CD4-positive, alpha-beta T cell (primary cell): ENCODE measurements around the gene CHRDL2. TPM values are rescaled to one million over a fixed set of nuclear protein-coding genes. Genes with fewer than 3 reads are reported as not detected.

ENCODE experiments used
- ATAC-seq: fragments of 200-7000 bp; cut with Tn5 transposase; one replicate; pipeline ENCODE4 v1.10.0; 2022; ENCODE audit warnings: mild to moderate bottlenecking; ENCODE audit not compliant: poor library complexity
- CTCF ChIA-PET: fragments of 350-600 bp; sonication (Branson Sonifier 250); formaldehyde crosslinking; loops from one replicate; lab custom pipeline; 2021; ENCODE audit warnings: antibody characterized with exemption, inconsistent platforms; lab: Charles Lee
- POLR2A ChIA-PET: fragments of 350-600 bp; sonication (Branson Sonifier 250); formaldehyde crosslinking; loops from one replicate; lab custom pipeline; 2021; ENCODE audit warnings: antibody characterized with exemption, inconsistent platforms; lab: Charles Lee
- DNase-seq, 14 experiments: peaks; one replicate each; pipeline ENCODE4 v3.0.0-alpha.2; 2013 to 2020; ENCODE audit warnings: mixed read lengths in 2 of 14
- H3K27ac ChIP-seq, 2 donors: one replicate each; pipeline versions ENCODE4 v1.5.1 to v1.7.0; 2013; ENCODE audit warnings: low read length in 2 of 2, low read depth in 1 of 2, mild to moderate bottlenecking in 1 of 2
- H3K27me3 ChIP-seq, 2 experiments: 1 replicate in 1 of 2; 2 replicates in 1 of 2; pipeline versions ENCODE4 v1.6.1 to v1.7.0; 2013; ENCODE audit warnings: low read length in 2 of 2, control low read depth in 1 of 2, mild to moderate bottlenecking in 1 of 2, moderate library complexity in 1 of 2; ENCODE audit not compliant: insufficient read depth in 2 of 2, control insufficient read depth in 1 of 2
- H3K36me3 ChIP-seq: one replicate; pipeline ENCODE4 v1.6.1; 2013; ENCODE audit warnings: low read length, control low read depth; ENCODE audit not compliant: insufficient read depth
- H3K4me1 ChIP-seq: one replicate; pipeline ENCODE4 v1.6.1; 2013; ENCODE audit warnings: low read length, control low read depth; ENCODE audit not compliant: insufficient read depth
- H3K4me3 ChIP-seq: one replicate; pipeline ENCODE4 v1.5.1; 2013; ENCODE audit warnings: mild to moderate bottlenecking, low read length, moderate library complexity
- H3K9me3 ChIP-seq, 2 experiments: 1 replicate in 1 of 2; 2 replicates in 1 of 2; pipeline versions ENCODE4 v1.6.1 to v1.7.0; 2013; ENCODE audit warnings: low read length in 2 of 2, mild to moderate bottlenecking in 2 of 2, control low read depth in 1 of 2, moderate library complexity in 1 of 2; ENCODE audit not compliant: control insufficient read depth in 1 of 2, insufficient read depth in 1 of 2
- H3K27ac Mint-ChIP-seq: one replicate; pipeline ENCODE4 v1.8.0; 2020; ENCODE audit warnings: mixed read lengths
- H3K27me3 Mint-ChIP-seq: one replicate; pipeline ENCODE4 v1.8.0; 2021; ENCODE audit warnings: mixed read lengths
- H3K36me3 Mint-ChIP-seq: one replicate; pipeline ENCODE4 v1.8.0; 2021; ENCODE audit warnings: low read depth, mixed read lengths
- H3K4me1 Mint-ChIP-seq: one replicate; pipeline ENCODE4 v1.8.0; 2021; ENCODE audit warnings: low read depth, mixed read lengths
- H3K4me3 Mint-ChIP-seq: one replicate; pipeline ENCODE4 v1.8.0; 2020; ENCODE audit warnings: mild to moderate bottlenecking, mixed read lengths
- H3K9me3 Mint-ChIP-seq: one replicate; pipeline ENCODE4 v1.8.0; 2020; ENCODE audit warnings: mixed read lengths
- intact Hi-C, 2 experiments: fragments of 100-400 bp; cut with DNase I in 1 of 2; cut with micrococcal nuclease in 1 of 2; formaldehyde crosslinking; loops; one replicate each; pipeline versions ENCODE4 v1.15.1 to v1.9.0; 2023 to 2025; cut with DNase I, micrococcal nuclease
- total RNA-seq, 174 experiments: library from RNA in 2 of 174; stranded (reverse) in 2 of 174; gene quantifications; one replicate each; pipeline ENCODE4 v1.2.3 and lab custom pipeline; 2021 to 2026
- TF ChIP-seq, protein P1 (sequence below): fragments of 200-600 bp; IDR thresholded peaks from one replicate; pipeline ENCODE4 v1.8.0; 2022; ENCODE audit warnings: antibody characterized with exemption, mild to moderate bottlenecking

The CHRDL2 gene
- total RNA-seq, 2 experiments from 2014 or later, result not detected

DNA sequence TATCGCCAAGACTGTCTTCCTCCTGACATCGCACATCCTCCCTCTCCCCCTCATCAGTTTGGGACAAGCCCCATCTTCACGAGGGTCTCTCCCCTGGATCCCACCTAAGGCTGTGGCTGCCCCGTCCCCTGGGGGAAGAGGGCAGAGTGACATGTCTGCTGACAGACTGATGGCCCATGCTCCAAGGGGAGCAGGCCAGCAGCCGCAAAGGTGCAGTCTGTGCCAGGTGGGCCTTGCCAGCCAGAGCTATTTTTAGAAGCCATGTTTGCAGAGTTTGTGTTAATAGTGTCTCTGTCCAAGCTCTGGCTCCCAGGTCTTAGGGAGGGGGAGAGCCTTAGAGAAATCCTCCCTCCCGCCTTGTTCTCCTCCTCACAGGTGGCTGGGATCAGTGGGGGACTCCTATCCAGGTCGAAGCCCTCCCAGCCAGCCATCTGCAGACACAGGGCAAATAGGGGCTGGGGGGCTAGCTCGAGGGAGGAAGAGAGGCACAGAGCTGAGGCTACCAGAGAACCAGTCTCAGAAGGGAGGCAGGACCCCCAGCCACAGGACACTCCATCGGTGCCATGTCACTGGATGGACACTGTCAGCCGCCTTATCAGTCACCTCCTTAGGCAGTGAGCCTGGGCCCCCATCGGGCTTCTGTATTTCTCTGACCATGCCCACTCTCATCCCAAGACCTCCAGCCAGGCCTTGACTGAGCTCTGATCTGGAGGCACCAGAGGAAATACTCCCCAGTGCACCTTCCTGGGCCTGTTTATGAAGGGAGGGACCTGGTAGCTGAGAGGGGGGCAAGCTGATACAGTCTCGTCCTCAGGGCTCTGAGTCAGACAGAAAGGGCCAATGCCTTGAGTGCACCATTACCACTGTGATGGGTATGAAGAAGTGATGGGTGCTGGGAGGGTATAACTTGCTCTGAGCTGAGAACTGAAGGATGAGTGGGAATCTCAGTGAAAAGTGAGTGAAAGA, 49.3 kb downstream of the CHRDL2 start:
- POLR2A ChIA-PET, result no interaction called here
- TF ChIP-seq, protein P1, sequence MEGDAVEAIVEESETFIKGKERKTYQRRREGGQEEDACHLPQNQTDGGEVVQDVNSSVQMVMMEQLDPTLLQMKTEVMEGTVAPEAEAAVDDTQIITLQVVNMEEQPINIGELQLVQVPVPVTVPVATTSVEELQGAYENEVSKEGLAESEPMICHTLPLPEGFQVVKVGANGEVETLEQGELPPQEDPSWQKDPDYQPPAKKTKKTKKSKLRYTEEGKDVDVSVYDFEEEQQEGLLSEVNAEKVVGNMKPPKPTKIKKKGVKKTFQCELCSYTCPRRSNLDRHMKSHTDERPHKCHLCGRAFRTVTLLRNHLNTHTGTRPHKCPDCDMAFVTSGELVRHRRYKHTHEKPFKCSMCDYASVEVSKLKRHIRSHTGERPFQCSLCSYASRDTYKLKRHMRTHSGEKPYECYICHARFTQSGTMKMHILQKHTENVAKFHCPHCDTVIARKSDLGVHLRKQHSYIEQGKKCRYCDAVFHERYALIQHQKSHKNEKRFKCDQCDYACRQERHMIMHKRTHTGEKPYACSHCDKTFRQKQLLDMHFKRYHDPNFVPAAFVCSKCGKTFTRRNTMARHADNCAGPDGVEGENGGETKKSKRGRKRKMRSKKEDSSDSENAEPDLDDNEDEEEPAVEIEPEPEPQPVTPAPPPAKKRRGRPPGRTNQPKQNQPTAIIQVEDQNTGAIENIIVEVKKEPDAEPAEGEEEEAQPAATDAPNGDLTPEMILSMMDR, result no peak
- Histone ChIP-seq H3K36me3 (no peaks in the 10 kb centered on the region), H3K4me3 (no peak overlapping the region), H3K27me3 (peaks cover 9 to 14% of the 10 kb centered on the region in 2 experiments), H3K4me1 (peaks cover 6% of the 10 kb centered on the region), H3K9me3 (peaks cover 0 to 6% of the 10 kb centered on the region in 2 experiments), H3K27ac (no peak overlapping the region)
- H3K27ac Mint-ChIP-seq, result no peak overlapping the region
- H3K9me3 Mint-ChIP-seq, result no peaks in the 10 kb centered on the region
- DNase-seq (no peak), ATAC-seq (no peak)
- H3K36me3 Mint-ChIP-seq, result no peaks in the 10 kb centered on the region
- CTCF ChIA-PET, result no interaction called here
- intact Hi-C loops, result no loop called here
- H3K4me3 Mint-ChIP-seq, result no peak overlapping the region
- peaks cover 40% of the 10 kb centered on the region for H3K27me3 Mint-ChIP-seq
- no peaks in the 10 kb centered on the region for H3K4me1 Mint-ChIP-seq

DNA sequence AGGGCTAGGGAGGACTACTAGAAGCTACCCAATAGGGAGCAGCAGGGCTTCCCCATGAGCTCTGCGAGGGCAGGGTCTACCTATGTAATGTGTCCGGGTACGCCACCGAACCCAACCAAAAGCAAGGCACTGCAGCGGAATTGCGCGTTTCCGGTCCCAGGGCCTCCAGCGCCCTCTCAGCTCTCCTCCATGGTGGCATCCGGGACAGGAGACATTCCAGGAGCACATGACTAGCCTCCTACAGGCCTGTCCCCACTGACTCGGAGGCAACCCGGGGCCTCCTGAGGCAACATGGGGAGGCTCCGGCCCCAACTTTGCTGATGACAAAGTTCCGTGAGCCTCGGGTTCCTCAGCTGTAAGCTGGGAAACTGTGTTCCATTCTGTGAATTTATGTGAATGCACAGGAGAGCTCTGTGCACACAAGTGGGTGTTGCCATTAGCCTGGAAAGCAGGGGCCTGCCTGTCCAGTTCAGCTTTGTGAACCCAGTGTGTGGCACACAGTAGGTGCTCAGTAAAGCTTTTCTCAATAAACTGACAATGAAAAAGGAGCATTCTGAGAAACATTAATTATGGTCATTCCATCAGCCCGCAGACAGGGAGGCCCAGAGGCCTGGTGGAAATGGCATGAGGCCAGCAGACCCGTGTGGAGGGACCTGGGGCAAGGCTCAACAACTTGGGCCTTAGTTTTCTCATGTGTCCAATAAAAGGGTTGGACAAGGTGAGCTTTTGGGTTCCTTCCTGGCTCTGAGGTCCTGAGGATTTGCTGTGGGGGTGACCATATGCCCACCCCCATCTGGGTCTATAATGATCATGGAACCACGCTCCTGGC, 50.3 kb downstream of the CHRDL2 start:
- H3K27ac ChIP-seq, result no peak overlapping the region
- peaks cover 0 to 6% of the 10 kb centered on the region in 2 experiments for H3K9me3 ChIP-seq
- no peak overlapping the region for H3K4me3 Mint-ChIP-seq
- POLR2A ChIA-PET, result no interaction called here
- no peak overlapping the region for H3K27ac Mint-ChIP-seq
- ATAC-seq (no peak), DNase-seq (no peak)
- H3K9me3 Mint-ChIP-seq, result no peaks in the 10 kb centered on the region
- CTCF ChIA-PET, result interaction anchor here (1.4 kb wide), 1 partner anchor 22 kb away, joined by 3 read pairs; no protein-coding TSS in a partner anchor
- H3K4me3 ChIP-seq, result no peak overlapping the region
- H3K27me3 Mint-ChIP-seq, result peaks cover 40% of the 10 kb centered on the region
- no peaks in the 10 kb centered on the region for H3K36me3 Mint-ChIP-seq
- H3K4me1 Mint-ChIP-seq, result no peaks in the 10 kb centered on the region
- H3K27me3 ChIP-seq, result peaks cover 9 to 14% of the 10 kb centered on the region in 2 experiments
- TF ChIP-seq, protein P1, result no peak
- no peaks in the 10 kb centered on the region for H3K36me3 ChIP-seq
- H3K4me1 ChIP-seq, result peaks cover 6% of the 10 kb centered on the region
- intact Hi-C loops, result no loop called here

DNA sequence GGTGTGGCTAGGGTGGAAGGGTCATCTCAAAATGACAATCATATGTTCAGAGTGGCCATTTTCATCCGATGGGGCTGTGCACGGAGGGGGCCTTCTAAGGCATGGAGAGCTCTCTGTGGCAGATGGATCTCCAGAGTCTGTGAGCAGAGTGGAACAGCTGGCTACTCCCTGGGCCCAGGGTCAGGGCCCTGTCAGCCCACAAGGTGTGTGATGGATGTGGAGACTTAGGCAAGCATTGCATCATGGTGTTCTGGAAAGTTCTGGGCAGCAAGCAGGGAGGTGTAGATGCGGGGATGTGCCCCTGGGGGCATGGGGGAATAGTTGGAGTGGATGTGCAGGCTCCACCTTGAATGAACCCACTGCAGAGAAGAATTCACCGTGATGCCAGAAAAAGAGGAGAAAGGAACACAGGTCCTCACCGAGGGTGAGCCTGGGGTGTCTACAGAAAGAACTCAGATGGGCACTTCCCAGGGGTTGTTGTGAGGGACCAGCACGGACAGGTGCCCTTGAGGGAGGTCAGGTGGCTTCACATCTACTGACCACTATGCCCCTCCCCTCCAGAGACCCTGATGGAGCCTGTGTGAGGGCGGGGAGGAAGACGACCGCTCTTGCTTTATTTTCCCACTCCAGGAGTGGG, 51.1 kb downstream of the CHRDL2 start:
- DNase-seq (no peak), ATAC-seq (no peak)
- Mint-ChIP-seq H3K4me3 (no peak overlapping the region), H3K27me3 (peaks cover 38% of the 10 kb centered on the region), H3K36me3 (no peaks in the 10 kb centered on the region), H3K27ac (no peak overlapping the region), H3K9me3 (no peaks in the 10 kb centered on the region), H3K4me1 (no peaks in the 10 kb centered on the region)
- H3K27ac ChIP-seq, result no peak overlapping the region
- H3K4me3 ChIP-seq, result no peak overlapping the region
- peaks cover 0 to 6% of the 10 kb centered on the region in 2 experiments for H3K9me3 ChIP-seq
- peaks cover 6% of the 10 kb centered on the region for H3K4me1 ChIP-seq
- ChIA-PET POLR2A (no interaction called here), CTCF (interaction anchor here (1.4 kb wide), 1 partner anchor 22 kb away, joined by 3 read pairs; no protein-coding TSS in a partner anchor)
- TF ChIP-seq, protein P1, result no peak
- no peaks in the 10 kb centered on the region for H3K36me3 ChIP-seq
- H3K27me3 ChIP-seq, result peaks cover 9 to 14% of the 10 kb centered on the region in 2 experiments
- intact Hi-C loops, result no loop called here
